Upper lobe of left lung (tissue), 6 donors: ENCODE measurements around the gene PRR33. TPM values are rescaled to one million over a fixed set of nuclear protein-coding genes. Genes with fewer than 3 reads are reported as not detected.
A peak's percentile ranks its signal among the peaks of the same experiment; 100 is the strongest.

ENCODE experiments used
- ATAC-seq, 2 donors: fragments of 200-7000 bp; cut with Tn5 transposase; one replicate each; pipeline ENCODE4 v1.9.1; 2022; ENCODE audit warnings: mild to moderate bottlenecking in 2 of 2, moderate library complexity in 2 of 2; ENCODE audit not compliant: low FRiP score in 2 of 2
- DNase-seq, 2 donors: peaks; one replicate each; pipeline ENCODE4 v3.0.0-alpha.2; 2019 to 2020
- H3K27ac ChIP-seq, 4 donors: fragments of 200-600 bp; sonication (generic); one replicate each; pipeline ENCODE4 v1.5.1; 2016 to 2019
- H3K27me3 ChIP-seq, 4 donors: fragments of 200-600 bp; sonication (generic); one replicate each; pipeline ENCODE4 v1.5.1; 2017 to 2019
- H3K36me3 ChIP-seq, 4 donors: fragments of 200-600 bp; sonication (generic); one replicate each; pipeline ENCODE4 v1.5.1; 2016 to 2019
- H3K4me1 ChIP-seq, 4 donors: fragments of 200-600 bp; sonication (generic); one replicate each; pipeline ENCODE4 v1.5.1; 2018 to 2019
- H3K4me3 ChIP-seq, 4 donors: fragments of 200-600 bp; sonication (generic); one replicate each; pipeline ENCODE4 v1.5.1; 2017 to 2019; ENCODE audit warnings: mild to moderate bottlenecking in 2 of 4, moderate library complexity in 1 of 4
- H3K9me3 ChIP-seq, 4 donors: fragments of 200-600 bp; sonication (generic); one replicate each; pipeline ENCODE4 v1.5.1; 2018 to 2019
- EP300 ChIP-seq, 4 donors: sonication (generic); formaldehyde crosslinking; IDR thresholded peaks; one replicate each; pipeline ENCODE4 v1.5.1; 2017; ENCODE audit warnings: antibody characterized with exemption in 4 of 4, control low read depth in 2 of 4
- POLR2A ChIP-seq, 4 donors: fragments of 450-650 bp; IDR thresholded peaks; one replicate each; pipeline ENCODE4 v1.5.1; 2016 to 2017; ENCODE audit warnings: antibody characterized with exemption in 4 of 4, mild to moderate bottlenecking in 2 of 4
- POLR2AphosphoS5 ChIP-seq, 2 donors: sonication (generic); formaldehyde crosslinking; IDR thresholded peaks; one replicate each; pipeline ENCODE4 v1.5.1; 2017; ENCODE audit warnings: antibody characterized with exemption in 2 of 2
- WGBS, 2 donors: methylation state at CpG; one replicate each; pipeline ENCODE4 v1.1.5; 2017 to 2018; 5-methylcytosine and 5-hydroxymethylcytosine counted together
- total RNA-seq, 6 donors: library from RNA; depleted of rRNA in 4 of 6; stranded (reverse); fragments of >200 nt in 4 of 6; gene quantifications; one replicate each; pipeline versions ENCODE4 v1.1.0 to v1.2.1, GENCODE V29; 2016 to 2021
- TF ChIP-seq, protein P1 (sequence below), 6 experiments: fragments of 450-650 bp in 4 of 6; fragments of 200-600 bp in 2 of 6; sonication (generic) in 2 of 6; IDR thresholded peaks; one replicate each; pipeline ENCODE4 v1.5.1; 2016 to 2019; ENCODE audit warnings: antibody characterized with exemption in 6 of 6
- donor health status: DM: no; HTN: no; CAD: no; lungs with moderate emphysema.
- donor health status: DM: no; HTN: yes; CAD: no; lungs with severe emphysema.

Gene PRR33
- total RNA-seq, 6 donors from 2014 or later: not detected

DNA sequence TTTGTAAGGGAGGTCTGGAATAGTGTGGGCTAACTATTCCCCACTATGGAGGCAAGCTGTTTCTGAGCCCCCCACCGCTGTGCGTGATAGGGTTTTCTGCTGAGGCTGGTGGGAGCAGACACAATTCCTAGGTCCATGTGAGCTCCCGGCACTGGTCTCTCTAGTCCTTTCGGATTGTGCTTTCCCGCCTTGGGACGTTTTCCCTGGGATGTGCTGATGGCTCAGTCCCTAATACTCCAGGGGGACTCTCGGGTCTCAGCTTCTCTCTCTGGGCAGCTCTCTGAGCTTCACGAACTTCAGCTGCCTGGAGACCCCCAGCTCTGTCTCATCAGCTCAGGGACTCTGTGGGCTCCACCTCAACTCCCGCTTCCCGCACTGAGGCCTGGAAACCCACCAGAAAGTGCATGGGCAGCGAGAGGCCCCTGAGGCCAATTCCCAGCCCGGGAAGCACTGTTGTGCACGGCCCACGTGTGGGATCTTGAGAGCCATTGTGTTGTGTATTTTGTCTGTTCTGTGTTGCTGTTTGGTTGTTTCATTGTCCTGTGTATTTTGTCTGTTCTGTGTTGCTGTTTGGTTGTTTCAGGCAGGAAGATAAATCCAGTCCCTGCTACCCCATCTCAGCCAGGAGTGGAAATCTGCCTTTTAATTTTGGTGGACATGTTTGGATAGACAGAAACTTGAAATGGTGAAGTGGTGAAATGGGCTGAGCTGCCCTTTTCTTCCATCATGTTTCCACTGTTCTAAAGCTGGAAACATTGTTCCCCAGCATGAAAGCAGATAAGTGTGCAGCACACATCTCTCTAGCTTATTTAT lies 15.1 kb upstream of the PRR33 start:
- WGBS, 2 donors: 77 to 85% methylated on average over 9 to 12 of the region's 14 CpGs
- Histone ChIP-seq H3K4me1 (peaks cover 0 to 2% (median 0%) of the 10 kb centered on the region in 4 donors), H3K36me3 (no peaks in the 10 kb centered on the region), H3K27ac (no peak overlapping the region), H3K9me3 (no peaks in the 10 kb centered on the region), H3K4me3 (no peak overlapping the region), H3K27me3 (no peaks in the 10 kb centered on the region)
- TF ChIP-seq POLR2AphosphoS5 (IDR thresholded peaks at IDR 0.05) (no peak), POLR2A (IDR thresholded peaks at IDR 0.05) (no peak), EP300 (IDR thresholded peaks at IDR 0.05) (no peak)
- TF ChIP-seq, protein P1, sequence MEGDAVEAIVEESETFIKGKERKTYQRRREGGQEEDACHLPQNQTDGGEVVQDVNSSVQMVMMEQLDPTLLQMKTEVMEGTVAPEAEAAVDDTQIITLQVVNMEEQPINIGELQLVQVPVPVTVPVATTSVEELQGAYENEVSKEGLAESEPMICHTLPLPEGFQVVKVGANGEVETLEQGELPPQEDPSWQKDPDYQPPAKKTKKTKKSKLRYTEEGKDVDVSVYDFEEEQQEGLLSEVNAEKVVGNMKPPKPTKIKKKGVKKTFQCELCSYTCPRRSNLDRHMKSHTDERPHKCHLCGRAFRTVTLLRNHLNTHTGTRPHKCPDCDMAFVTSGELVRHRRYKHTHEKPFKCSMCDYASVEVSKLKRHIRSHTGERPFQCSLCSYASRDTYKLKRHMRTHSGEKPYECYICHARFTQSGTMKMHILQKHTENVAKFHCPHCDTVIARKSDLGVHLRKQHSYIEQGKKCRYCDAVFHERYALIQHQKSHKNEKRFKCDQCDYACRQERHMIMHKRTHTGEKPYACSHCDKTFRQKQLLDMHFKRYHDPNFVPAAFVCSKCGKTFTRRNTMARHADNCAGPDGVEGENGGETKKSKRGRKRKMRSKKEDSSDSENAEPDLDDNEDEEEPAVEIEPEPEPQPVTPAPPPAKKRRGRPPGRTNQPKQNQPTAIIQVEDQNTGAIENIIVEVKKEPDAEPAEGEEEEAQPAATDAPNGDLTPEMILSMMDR (IDR thresholded peaks at IDR 0.05): no peak
- ATAC-seq (no peak), DNase-seq (no peak)

DNA sequence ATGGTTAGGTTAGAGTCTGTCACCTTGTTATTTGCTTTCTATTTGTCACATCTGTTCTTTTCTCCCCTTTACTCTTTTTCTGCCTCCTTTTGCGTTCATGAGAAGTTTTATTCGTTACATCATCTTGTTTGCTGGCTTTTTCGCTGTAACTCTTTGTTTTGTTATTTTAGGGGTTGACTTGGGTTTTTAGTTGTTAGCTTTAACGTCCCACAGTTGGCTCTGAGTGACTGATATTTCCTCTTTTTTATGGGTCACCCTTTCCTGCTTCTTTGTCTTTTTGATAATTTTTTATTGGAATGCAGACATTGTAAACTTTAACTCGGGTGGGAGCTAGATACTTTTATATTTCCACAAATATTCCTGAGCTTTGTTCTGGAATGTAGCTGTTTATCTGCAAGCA lies 14.5 kb upstream of the PRR33 start:
- 44 to 50% methylated on average over 5 of the region's 5 CpGs for WGBS, 2 donors
- no peaks in the 10 kb centered on the region for H3K9me3 ChIP-seq
- TF ChIP-seq EP300 (IDR thresholded peaks at IDR 0.05): no peak
- no peak for TF ChIP-seq POLR2A (IDR thresholded peaks at IDR 0.05)
- TF ChIP-seq, protein P1 (IDR thresholded peaks at IDR 0.05): no peak
- TF ChIP-seq POLR2AphosphoS5 (IDR thresholded peaks at IDR 0.05): no peak
- ATAC-seq: no peak
- peaks cover 0 to 2% (median 0%) of the 10 kb centered on the region in 4 donors for H3K4me1 ChIP-seq
- no peaks in the 10 kb centered on the region for H3K36me3 ChIP-seq
- H3K4me3 ChIP-seq: no peak overlapping the region
- no peaks in the 10 kb centered on the region for H3K27me3 ChIP-seq
- no peak overlapping the region for H3K27ac ChIP-seq
- no peak for DNase-seq

GRCh38 chr11:1899686-1900085 lies 8.0 kb upstream of the PRR33 start:
- Histone ChIP-seq H3K27me3 (no peaks in the 10 kb centered on the region), H3K4me3 (no peak overlapping the region), H3K4me1 (no peaks in the 10 kb centered on the region), H3K9me3 (no peaks in the 10 kb centered on the region), H3K36me3 (no peaks in the 10 kb centered on the region), H3K27ac (no peak overlapping the region)
- 77 to 86% methylated on average over 5 of the region's 5 CpGs for WGBS, 2 donors
- ATAC-seq (no peak), DNase-seq (no peak)
- TF ChIP-seq POLR2A (IDR thresholded peaks at IDR 0.05) (no peak), EP300 (IDR thresholded peaks at IDR 0.05) (no peak), POLR2AphosphoS5 (IDR thresholded peaks at IDR 0.05) (no peak)
- TF ChIP-seq, protein P1 (IDR thresholded peaks at IDR 0.05): no peak

DNA sequence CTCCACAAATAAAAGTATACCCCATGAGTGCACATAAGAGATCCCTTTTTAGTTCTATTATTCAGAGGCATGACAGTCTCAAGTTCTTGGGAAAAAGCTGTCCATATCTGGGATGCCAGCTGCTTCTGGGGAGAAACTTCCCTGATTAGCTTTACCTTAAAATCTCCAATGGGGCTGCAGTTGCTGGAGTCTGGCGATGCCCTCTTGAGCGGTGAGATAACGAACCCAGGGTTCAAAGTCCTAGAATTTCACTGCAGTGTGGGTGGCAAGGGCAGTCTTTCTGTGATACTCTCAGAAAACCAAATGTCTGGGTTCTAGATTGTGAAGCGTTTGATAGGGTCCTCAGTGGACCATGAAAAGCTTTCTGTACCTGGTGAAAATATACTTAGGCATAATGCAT lies 7.4 kb upstream of the PRR33 start:
- Histone ChIP-seq H3K4me1 (no peaks in the 10 kb centered on the region), H3K27me3 (no peaks in the 10 kb centered on the region), H3K27ac (no peak overlapping the region), H3K4me3 (no peak overlapping the region), H3K36me3 (no peaks in the 10 kb centered on the region), H3K9me3 (no peaks in the 10 kb centered on the region)
- DNase-seq: no peak
- TF ChIP-seq EP300 (IDR thresholded peaks at IDR 0.05) (no peak), POLR2AphosphoS5 (IDR thresholded peaks at IDR 0.05) (no peak), POLR2A (IDR thresholded peaks at IDR 0.05) (no peak)
- TF ChIP-seq, protein P1 (IDR thresholded peaks at IDR 0.05): no peak
- ATAC-seq: no peak
- 88 to 90% methylated on average over 4 of the region's 4 CpGs for WGBS, 2 donors

GRCh38 chr11:1896923-1897322 lies 5.2 kb upstream of the PRR33 start:
- Histone ChIP-seq H3K27ac (no peak overlapping the region), H3K36me3 (no peaks in the 10 kb centered on the region), H3K4me3 (peak overlapping the region in 2 of 4 donors; percentile 15 to 21), H3K4me1 (no peaks in the 10 kb centered on the region), H3K9me3 (no peaks in the 10 kb centered on the region), H3K27me3 (no peaks in the 10 kb centered on the region)
- DNase-seq (no peak), ATAC-seq (peak in 1 of 2 donors; percentile 48)
- no peak for TF ChIP-seq POLR2AphosphoS5 (IDR thresholded peaks at IDR 0.05)
- TF ChIP-seq, protein P1 (IDR thresholded peaks at IDR 0.05): no peak
- no peak for TF ChIP-seq EP300 (IDR thresholded peaks at IDR 0.05)
- TF ChIP-seq POLR2A (IDR thresholded peaks at IDR 0.05): no peak
- WGBS, 2 donors: 64 to 66% methylated on average over 12 of the region's 12 CpGs
